ENCODE data around the gene ITFG1.

ITFG1 gene

GRCh38 chr16:47486856-47487255, 26.0 kb upstream of the ITFG1 start:
- no peak overlapping the region for H3K4me3 ChIP-seq (replicated peaks; ENCODE audit: low read depth, low read length)
- DNase-seq (ENCODE audit: low read depth) = no peak
- TF ChIP-seq, protein P1, sequence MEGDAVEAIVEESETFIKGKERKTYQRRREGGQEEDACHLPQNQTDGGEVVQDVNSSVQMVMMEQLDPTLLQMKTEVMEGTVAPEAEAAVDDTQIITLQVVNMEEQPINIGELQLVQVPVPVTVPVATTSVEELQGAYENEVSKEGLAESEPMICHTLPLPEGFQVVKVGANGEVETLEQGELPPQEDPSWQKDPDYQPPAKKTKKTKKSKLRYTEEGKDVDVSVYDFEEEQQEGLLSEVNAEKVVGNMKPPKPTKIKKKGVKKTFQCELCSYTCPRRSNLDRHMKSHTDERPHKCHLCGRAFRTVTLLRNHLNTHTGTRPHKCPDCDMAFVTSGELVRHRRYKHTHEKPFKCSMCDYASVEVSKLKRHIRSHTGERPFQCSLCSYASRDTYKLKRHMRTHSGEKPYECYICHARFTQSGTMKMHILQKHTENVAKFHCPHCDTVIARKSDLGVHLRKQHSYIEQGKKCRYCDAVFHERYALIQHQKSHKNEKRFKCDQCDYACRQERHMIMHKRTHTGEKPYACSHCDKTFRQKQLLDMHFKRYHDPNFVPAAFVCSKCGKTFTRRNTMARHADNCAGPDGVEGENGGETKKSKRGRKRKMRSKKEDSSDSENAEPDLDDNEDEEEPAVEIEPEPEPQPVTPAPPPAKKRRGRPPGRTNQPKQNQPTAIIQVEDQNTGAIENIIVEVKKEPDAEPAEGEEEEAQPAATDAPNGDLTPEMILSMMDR (IDR thresholded peaks at IDR 0.05; ENCODE audit: low read length, missing control alignments) = no peak

- TF ChIP-seq, protein P1 (IDR thresholded peaks at IDR 0.05; ENCODE audit: low read length, missing control alignments) = no peak
- no peak for DNase-seq (ENCODE audit: low read depth)
- H3K4me3 ChIP-seq (replicated peaks; ENCODE audit: low read depth, low read length) = no peak overlapping the region
These were observed 22.8 kb upstream of the ITFG1 start for GRCh38 chr16:47483616-47484015.

GRCh38 chr16:47481698-47482374, 21.0 kb upstream of the ITFG1 start:
- no peak for DNase-seq (ENCODE audit: low read depth)
- TF ChIP-seq, protein P1 (IDR thresholded peaks at IDR 0.05; ENCODE audit: low read length, missing control alignments) = no peak
- H3K4me3 ChIP-seq (replicated peaks; ENCODE audit: low read depth, low read length) = no peak overlapping the region

DNA sequence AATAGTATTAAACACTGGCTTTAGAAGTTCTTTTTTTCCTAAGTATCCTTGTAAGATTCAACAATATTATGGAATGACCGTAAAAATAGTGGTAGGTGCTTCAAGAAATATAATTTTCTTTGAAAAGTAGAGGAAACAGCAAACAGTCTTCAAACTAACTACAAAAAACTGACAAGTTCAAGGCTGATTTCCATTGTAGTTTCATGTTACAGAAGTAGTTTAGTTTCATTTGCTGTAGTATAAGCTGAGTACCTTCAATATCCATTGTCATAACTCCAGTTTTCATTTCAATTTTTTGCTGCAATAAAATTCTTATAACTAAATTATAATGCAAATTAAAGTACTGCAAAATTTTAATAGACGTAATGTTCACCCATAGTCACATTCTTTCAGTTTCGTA, 19.5 kb upstream of the ITFG1 start:
- TF ChIP-seq, protein P1 (IDR thresholded peaks at IDR 0.05; ENCODE audit: low read length, missing control alignments) = no peak
- no peak overlapping the region for H3K4me3 ChIP-seq (replicated peaks; ENCODE audit: low read depth, low read length)
- no peak for DNase-seq (ENCODE audit: low read depth)

GRCh38 chr16:47477679-47478078, 16.8 kb upstream of the ITFG1 start:
- TF ChIP-seq, protein P1 (IDR thresholded peaks at IDR 0.05; ENCODE audit: low read length, missing control alignments) = no peak
- no peak overlapping the region for H3K4me3 ChIP-seq (replicated peaks; ENCODE audit: low read depth, low read length)
- peak; percentile 24 for DNase-seq (ENCODE audit: low read depth)

- DNase-seq (ENCODE audit: low read depth) = no peak
- no peak overlapping the region for H3K4me3 ChIP-seq (replicated peaks; ENCODE audit: low read depth, low read length)
- TF ChIP-seq, protein P1 (IDR thresholded peaks at IDR 0.05; ENCODE audit: low read length, missing control alignments) = no peak
These were observed 15.9 kb upstream of the ITFG1 start for GRCh38 chr16:47476654-47477345.

Data from fibroblast of pulmonary artery (primary cell).